GM12875 (cell line): ENCODE measurements around the gene FOXJ2.

Experiments used
- H3K4me3 ChIP-seq: one replicate; pipeline ENCODE4 v1.5.1; 2011; ENCODE audit warnings: low read depth, low read length, control low read depth
- TF ChIP-seq, protein P1 (sequence below): IDR thresholded peaks from 2 replicates; pipeline ENCODE4 v1.5.1; 2011; ENCODE audit warnings: low read depth, mild to moderate bottlenecking, control low read depth, inconsistent platforms, low read length, moderate library complexity, borderline replicate concordance; ENCODE audit not compliant: insufficient read depth

FOXJ2 gene

DNA sequence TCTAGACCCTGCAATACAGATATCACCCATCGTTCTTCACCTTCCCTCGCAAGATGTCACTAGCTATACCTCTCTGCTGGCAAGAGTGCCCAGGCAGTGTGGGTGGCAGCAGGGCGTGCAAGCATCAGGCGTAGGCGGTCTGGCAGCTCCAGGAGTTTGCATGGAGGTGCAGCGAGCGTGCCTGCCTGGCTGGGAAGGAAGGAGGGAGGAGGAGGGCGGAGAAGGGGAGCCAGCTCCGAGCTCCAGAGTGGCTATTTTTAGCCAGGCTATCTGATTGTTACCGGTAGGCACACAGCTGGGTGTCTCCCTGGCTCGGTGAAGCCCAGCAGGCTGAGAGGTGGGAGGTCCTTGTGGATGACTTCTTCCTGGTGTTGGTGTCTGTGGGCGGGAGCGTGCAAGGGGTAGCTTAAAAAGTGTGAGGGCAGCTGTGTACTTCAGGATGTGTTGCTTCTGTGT lies 6.2 kb downstream of the FOXJ2 start:
- TF ChIP-seq, protein P1, sequence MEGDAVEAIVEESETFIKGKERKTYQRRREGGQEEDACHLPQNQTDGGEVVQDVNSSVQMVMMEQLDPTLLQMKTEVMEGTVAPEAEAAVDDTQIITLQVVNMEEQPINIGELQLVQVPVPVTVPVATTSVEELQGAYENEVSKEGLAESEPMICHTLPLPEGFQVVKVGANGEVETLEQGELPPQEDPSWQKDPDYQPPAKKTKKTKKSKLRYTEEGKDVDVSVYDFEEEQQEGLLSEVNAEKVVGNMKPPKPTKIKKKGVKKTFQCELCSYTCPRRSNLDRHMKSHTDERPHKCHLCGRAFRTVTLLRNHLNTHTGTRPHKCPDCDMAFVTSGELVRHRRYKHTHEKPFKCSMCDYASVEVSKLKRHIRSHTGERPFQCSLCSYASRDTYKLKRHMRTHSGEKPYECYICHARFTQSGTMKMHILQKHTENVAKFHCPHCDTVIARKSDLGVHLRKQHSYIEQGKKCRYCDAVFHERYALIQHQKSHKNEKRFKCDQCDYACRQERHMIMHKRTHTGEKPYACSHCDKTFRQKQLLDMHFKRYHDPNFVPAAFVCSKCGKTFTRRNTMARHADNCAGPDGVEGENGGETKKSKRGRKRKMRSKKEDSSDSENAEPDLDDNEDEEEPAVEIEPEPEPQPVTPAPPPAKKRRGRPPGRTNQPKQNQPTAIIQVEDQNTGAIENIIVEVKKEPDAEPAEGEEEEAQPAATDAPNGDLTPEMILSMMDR = no peak
- no peak overlapping the region for H3K4me3 ChIP-seq

DNA sequence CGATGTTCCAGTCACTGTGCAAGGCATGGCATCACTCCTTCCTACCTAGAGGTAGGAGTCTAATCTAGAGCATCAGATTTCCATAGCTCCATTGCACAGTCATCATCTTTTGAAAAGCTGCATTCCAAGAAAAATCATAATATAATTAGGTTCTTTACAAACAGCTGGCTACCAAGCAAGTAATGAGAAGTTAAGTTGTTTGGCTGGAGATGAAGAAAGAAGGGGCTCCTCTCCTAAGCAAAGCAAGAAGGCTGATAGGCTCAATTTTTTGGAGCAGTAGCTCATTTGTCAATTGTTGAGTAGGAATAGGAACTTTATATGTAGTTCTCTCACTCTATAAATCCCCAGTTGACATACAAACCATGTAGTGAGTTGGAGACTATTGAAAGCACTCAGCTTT lies 8.3 kb downstream of the FOXJ2 start:
- H3K4me3 ChIP-seq = no peak overlapping the region
- TF ChIP-seq, protein P1 = no peak

DNA sequence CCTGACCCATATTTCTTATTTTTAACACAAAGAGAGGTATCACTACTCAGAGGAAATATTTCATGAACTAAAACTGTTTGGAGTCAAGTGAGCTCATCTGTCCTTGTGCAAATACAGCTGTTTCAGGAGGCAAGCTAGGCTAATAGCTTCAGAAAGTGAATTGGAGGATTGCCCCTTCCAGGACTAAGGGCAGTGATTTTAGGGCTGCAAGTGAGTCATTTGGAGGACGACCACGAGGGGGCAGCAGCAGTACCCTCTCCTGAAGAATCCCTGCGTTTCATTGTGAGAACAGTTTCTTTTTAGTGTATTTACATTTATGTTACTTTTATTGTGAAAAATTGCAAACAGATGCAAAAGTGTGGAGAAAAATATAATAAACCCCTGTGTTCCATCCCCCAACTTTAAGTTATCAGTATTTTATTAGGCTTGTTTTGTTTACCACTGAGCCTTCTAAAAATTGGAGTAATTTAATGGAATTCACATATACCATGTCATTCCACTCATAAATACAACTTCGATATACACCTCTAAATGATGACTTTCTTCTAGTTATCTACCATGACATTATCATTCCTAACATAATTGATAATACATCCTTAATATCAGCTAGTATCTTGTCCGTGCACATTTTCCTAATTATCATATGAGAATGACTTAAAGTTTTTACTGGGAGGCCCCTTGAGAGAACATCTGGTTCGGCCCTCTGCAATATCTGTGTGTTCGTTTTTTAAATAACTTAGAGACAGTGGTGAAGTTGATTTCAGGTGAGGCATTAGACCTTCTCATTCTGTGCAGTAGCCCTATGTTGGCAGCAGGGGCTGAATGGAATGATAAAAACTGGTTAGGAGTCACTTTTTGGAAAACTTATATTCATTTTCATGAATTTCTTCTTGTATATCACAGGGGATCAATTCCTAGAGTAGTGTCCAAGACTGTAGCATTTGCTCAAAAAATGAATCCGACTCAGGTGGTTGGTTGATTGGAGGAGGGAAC lies 13.7 kb downstream of the FOXJ2 start:
- TF ChIP-seq, protein P1 = peak; percentile 80
- H3K4me3 ChIP-seq = no peak overlapping the region

DNA sequence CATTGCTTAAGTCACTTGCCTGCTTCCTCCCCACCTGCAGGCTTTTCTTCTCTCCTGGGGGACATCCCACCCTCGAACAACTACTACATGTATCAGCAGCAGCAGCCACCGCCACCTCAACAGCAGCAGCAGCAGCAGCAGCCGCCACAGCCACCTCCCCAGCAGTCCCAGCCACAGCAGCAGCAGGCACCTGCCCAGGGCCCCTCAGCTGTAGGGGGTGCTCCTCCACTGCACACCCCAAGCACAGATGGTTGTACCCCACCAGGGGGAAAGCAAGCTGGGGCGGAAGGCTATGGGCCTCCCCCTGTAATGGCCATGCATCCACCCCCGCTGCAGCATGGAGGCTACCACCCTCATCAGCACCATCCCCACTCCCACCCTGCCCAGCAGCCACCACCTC lies 15.3 kb downstream of the FOXJ2 start:
- no peak overlapping the region for H3K4me3 ChIP-seq
- TF ChIP-seq, protein P1 = no peak

DNA sequence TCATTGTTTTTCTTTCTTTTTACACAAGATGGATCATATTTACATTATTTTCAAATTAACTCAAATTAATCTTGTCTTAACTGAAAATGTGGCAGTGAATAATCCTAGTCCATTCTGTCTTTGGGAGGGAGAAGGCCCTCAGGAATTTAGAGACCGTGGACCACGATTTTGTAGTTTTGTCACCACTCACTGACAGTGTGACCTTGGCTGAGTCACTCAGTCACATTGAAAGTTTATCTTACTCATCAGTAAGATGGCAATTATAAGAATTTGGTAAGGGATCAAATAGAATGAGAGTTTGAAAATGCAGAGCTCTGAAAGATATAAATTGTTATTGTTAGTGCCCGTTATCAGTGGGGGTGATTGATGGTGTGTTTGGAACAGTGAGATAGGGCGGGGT lies 16.4 kb downstream of the FOXJ2 start:
- H3K4me3 ChIP-seq = no peak overlapping the region
- TF ChIP-seq, protein P1 = no peak

DNA sequence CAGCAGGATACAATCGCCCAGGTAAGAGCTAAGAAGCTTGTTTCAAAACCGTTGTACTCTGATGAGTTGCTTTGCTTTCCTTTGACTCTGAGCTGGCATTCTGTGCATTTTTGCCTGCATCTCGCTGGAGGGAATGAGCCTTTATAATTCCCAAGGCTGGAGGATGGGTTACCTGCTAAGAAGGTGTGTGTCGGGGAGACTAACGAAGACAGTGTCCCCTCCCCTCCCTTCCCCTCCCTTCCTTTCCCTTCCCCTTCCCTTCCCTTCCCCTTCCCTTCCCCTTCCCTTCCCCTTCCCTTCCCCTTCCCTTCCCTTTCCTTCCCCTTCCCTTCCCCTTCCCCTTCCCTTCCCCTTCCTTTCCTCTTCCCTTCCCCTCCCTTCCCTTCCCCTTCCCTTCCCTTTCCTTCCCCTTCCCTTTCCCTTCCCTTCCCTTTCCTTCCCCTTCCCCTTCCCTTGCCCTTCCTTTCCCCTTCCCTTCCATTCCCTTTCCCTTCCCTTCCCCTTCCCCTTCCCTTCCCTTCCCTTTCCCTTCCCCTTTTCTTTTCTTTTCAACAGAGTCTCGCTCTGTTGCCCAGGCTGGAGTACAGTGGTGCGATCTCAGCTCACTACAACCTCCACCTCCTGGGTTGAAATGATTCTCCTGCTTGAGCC lies 18.2 kb downstream of the FOXJ2 start:
- TF ChIP-seq, protein P1 = no peak
- H3K4me3 ChIP-seq = no peak overlapping the region
